GM12878 (cell line): ENCODE measurements around the gene EP300. TPM values are rescaled to one million over a fixed set of nuclear protein-coding genes. Genes with fewer than 3 reads are reported as not detected.

Experiments
- BCL11A ChIP-seq: IDR thresholded peaks from 2 replicates; pipeline ENCODE4 v1.6.1; 2011; ENCODE audit warnings: low read depth, low read length
- CBFB ChIP-seq: IDR thresholded peaks from 2 replicates; pipeline ENCODE4 v1.6.1; 2016; ENCODE audit warnings: antibody characterized with exemption, low read depth
- CEBPB ChIP-seq, 2 experiments: fragments of 150-350 bp in 1 of 2; IDR thresholded peaks; 2 replicates each; pipeline ENCODE4 v1.6.1; 2012 to 2014; ENCODE audit warnings: low read depth in 2 of 2, low read length in 2 of 2, borderline replicate concordance in 1 of 2, inconsistent platforms in 1 of 2
- CHD2 ChIP-seq: IDR thresholded peaks from 2 replicates; pipeline ENCODE4 v1.6.1; 2011; ENCODE audit warnings: low read depth, low read length, improper control_type of control experiment, borderline replicate concordance
- CHD4 ChIP-seq: fragments of 200-600 bp; sonication (generic); IDR thresholded peaks from 2 replicates; pipeline ENCODE4 v1.6.1; 2016; ENCODE audit warnings: mild to moderate bottlenecking
- DPF2 ChIP-seq: fragments of 450-650 bp; IDR thresholded peaks from 2 replicates; pipeline ENCODE4 v1.6.1; 2017; ENCODE audit warnings: mild to moderate bottlenecking
- IRF4 ChIP-seq: IDR thresholded peaks from 2 replicates; pipeline ENCODE4 v1.6.1; 2011; ENCODE audit warnings: low read depth, low read length
- JUNB ChIP-seq: IDR thresholded peaks from 2 replicates; pipeline ENCODE4 v1.6.1; 2016; ENCODE audit warnings: antibody characterized with exemption, mild to moderate bottlenecking
- MXI1 ChIP-seq: fragments of 150-350 bp; IDR thresholded peaks from 2 replicates; pipeline ENCODE4 v1.6.1; 2011; ENCODE audit warnings: low read depth, mild to moderate bottlenecking, inconsistent platforms, low read length, improper control_type of control experiment
- PAX8 ChIP-seq: fragments of 450-650 bp; IDR thresholded peaks from 2 replicates; pipeline ENCODE4 v1.6.1; 2017; ENCODE audit warnings: mild to moderate bottlenecking, moderate library complexity
- RAD51 ChIP-seq: fragments of 450-650 bp; IDR thresholded peaks from 2 replicates; pipeline ENCODE4 v1.6.1; 2016; ENCODE audit warnings: moderate library complexity, mild to moderate bottlenecking, inconsistent platforms
- SP1 ChIP-seq: IDR thresholded peaks from one replicate; pipeline ENCODE4 v1.6.1; 2011; ENCODE audit warnings: low read depth, low read length
- SUZ12 ChIP-seq: fragments of 200-600 bp; sonication (generic); IDR thresholded peaks from one replicate; pipeline ENCODE4 v1.6.1; 2018; ENCODE audit warnings: antibody characterized with exemption, mild to moderate bottlenecking; ENCODE audit not compliant: unreplicated experiment
- ZNF207 ChIP-seq: fragments of 450-650 bp; IDR thresholded peaks from 2 replicates; pipeline ENCODE4 v1.6.1; 2014; ENCODE audit warnings: antibody characterized with exemption, mild to moderate bottlenecking, borderline replicate concordance
- ZNF622 ChIP-seq: fragments of 450-650 bp; IDR thresholded peaks from 2 replicates; pipeline ENCODE4 v1.6.1; 2017; ENCODE audit warnings: mild to moderate bottlenecking, inconsistent platforms
- ZSCAN29 ChIP-seq: fragments of 450-650 bp; IDR thresholded peaks from 2 replicates; pipeline ENCODE4 v1.6.1; 2017; ENCODE audit warnings: mild to moderate bottlenecking, moderate library complexity
- polyA plus RNA-seq, 11 experiments: library from polyadenylated mRNA; depleted of rRNA in 4 of 11; unstranded in 6 of 11; stranded (reverse) in 5 of 11; fragments of >200 nt; fragmentation: Nextera tagmentation in 4 of 11; fragmentation: Illumina TruSeq in 1 of 11; extraction: Ambion mirVana in 4 of 11; extraction: Trizol in 1 of 11; gene quantifications; 1 replicate in 1 of 11; 2 replicates in 10 of 11; pipeline versions ENCODE4 v1.2.1 to v1.2.3, GENCODE V29; 2011 to 2016; ENCODE audit warnings: inconsistent platforms in 2 of 11, missing spikeins in 2 of 11, low read depth in 1 of 11
- total RNA-seq, 4 experiments: library from RNA; depleted of rRNA in 3 of 4; stranded (reverse); fragments of >200 nt in 3 of 4; fragmentation: Illumina TruSeq in 1 of 4; extraction: Trizol in 1 of 4; gene quantifications; 2 replicates each; pipeline versions ENCODE4 v1.2.1 to v1.2.3, GENCODE V29; 2013 to 2021
- TF ChIP-seq, protein P1 (sequence below): IDR thresholded peaks from 2 replicates; pipeline ENCODE4 v1.6.1; 2012; ENCODE audit warnings: mild to moderate bottlenecking, low read depth, low read length
- TF ChIP-seq, protein P2 (sequence below): fragments of 450-650 bp; conservative IDR thresholded peaks from 2 replicates; pipeline ENCODE4 v1.6.1; 2017; ENCODE audit warnings: mild to moderate bottlenecking, moderate library complexity
- TF ChIP-seq, protein P3 (sequence below): fragments of 450-650 bp; IDR thresholded peaks from 2 replicates; pipeline ENCODE4 v1.6.1; 2017; ENCODE audit warnings: antibody characterized with exemption, mild to moderate bottlenecking, moderate library complexity
- TF ChIP-seq, protein P4 (sequence below): fragments of 450-650 bp; IDR thresholded peaks from 2 replicates; pipeline ENCODE4 v1.6.1; 2017; ENCODE audit warnings: mild to moderate bottlenecking

EP300 gene
- total and polyA plus RNA-seq, 10 of the 15 experiments (the other 5 are each of a cell fraction or from before 2014, with no cell fraction given), result 5.5 to 48.5 (median 23.6) TPM

DNA sequence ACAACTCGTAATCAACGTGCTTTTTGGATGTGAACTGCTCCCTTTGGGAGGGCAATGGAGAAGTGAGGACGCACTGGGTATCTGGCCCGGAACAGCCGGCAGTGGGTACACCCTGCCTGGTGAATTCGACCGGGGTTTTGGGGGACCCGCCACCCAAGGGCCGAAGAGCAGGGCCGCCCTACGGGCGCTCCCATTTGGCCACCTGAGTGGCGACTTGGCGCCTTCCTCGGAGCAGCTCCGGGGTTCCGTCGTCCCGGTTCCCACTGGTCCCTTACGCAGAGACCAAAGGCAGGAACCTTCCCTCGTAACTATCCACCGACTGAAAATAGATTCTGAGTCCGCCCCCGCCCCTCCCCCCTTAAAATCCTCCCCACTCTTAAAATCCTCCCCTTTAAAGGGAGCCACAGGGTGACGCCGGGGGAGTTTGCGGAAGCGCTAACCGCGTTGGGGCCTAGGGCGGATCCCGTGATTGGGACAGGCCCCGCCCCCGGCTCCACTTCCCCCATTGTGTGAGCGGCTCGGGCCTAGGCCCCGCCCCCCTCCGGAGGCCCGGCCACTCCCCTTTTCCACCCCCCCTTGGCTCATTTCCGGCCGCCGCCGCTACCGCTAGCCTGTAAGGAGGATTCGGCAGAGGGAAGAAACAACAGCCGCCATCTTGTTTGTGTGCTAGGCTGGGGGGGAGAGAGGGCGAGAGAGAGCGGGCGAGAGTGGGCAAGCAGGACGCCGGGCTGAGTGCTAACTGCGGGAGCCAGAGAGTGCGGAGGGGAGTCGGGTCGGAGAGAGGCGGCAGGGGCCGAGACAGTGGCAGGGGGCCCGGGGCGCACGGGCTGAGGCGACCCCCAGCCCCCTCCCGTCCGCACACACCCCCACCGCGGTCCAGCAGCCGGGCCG lies 1.0 kb upstream of the EP300 start (continued):
- TF ChIP-seq, protein P1, sequence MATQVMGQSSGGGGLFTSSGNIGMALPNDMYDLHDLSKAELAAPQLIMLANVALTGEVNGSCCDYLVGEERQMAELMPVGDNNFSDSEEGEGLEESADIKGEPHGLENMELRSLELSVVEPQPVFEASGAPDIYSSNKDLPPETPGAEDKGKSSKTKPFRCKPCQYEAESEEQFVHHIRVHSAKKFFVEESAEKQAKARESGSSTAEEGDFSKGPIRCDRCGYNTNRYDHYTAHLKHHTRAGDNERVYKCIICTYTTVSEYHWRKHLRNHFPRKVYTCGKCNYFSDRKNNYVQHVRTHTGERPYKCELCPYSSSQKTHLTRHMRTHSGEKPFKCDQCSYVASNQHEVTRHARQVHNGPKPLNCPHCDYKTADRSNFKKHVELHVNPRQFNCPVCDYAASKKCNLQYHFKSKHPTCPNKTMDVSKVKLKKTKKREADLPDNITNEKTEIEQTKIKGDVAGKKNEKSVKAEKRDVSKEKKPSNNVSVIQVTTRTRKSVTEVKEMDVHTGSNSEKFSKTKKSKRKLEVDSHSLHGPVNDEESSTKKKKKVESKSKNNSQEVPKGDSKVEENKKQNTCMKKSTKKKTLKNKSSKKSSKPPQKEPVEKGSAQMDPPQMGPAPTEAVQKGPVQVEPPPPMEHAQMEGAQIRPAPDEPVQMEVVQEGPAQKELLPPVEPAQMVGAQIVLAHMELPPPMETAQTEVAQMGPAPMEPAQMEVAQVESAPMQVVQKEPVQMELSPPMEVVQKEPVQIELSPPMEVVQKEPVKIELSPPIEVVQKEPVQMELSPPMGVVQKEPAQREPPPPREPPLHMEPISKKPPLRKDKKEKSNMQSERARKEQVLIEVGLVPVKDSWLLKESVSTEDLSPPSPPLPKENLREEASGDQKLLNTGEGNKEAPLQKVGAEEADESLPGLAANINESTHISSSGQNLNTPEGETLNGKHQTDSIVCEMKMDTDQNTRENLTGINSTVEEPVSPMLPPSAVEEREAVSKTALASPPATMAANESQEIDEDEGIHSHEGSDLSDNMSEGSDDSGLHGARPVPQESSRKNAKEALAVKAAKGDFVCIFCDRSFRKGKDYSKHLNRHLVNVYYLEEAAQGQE, result no peak
- TF ChIP-seq CBFB (0 out of 2 replicates have a peak, but pooled peaks have one; percentile 71), ZNF622 (no peak), IRF4 (no peak), CHD2 (no peak; the same call in 1 of the 2 replicates), SP1 (peak; percentile 52), BCL11A (0 out of 2 replicates have a peak, but pooled peaks have one; percentile 11), PAX8 (no peak), MXI1 (no peak), ZNF207 (peak; percentile 72), DPF2 (no peak), CHD4 (no peak), CEBPB (IDR thresholded peaks at IDR 0.05; ENCODE audit: borderline replicate concordance in 1 of 2, low read depth in 2 of 2, low read length in 2 of 2) (no peak), SUZ12 (no peak), RAD51 (no peak; the same call in 1 of the 2 replicates), JUNB (no peak), ZSCAN29 (no peak)
- TF ChIP-seq, protein P2, sequence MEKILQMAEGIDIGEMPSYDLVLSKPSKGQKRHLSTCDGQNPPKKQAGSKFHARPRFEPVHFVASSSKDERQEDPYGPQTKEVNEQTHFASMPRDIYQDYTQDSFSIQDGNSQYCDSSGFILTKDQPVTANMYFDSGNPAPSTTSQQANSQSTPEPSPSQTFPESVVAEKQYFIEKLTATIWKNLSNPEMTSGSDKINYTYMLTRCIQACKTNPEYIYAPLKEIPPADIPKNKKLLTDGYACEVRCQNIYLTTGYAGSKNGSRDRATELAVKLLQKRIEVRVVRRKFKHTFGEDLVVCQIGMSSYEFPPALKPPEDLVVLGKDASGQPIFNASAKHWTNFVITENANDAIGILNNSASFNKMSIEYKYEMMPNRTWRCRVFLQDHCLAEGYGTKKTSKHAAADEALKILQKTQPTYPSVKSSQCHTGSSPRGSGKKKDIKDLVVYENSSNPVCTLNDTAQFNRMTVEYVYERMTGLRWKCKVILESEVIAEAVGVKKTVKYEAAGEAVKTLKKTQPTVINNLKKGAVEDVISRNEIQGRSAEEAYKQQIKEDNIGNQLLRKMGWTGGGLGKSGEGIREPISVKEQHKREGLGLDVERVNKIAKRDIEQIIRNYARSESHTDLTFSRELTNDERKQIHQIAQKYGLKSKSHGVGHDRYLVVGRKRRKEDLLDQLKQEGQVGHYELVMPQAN, result no peak; the same call in 1 of the 2 replicates
- TF ChIP-seq, protein P3, sequence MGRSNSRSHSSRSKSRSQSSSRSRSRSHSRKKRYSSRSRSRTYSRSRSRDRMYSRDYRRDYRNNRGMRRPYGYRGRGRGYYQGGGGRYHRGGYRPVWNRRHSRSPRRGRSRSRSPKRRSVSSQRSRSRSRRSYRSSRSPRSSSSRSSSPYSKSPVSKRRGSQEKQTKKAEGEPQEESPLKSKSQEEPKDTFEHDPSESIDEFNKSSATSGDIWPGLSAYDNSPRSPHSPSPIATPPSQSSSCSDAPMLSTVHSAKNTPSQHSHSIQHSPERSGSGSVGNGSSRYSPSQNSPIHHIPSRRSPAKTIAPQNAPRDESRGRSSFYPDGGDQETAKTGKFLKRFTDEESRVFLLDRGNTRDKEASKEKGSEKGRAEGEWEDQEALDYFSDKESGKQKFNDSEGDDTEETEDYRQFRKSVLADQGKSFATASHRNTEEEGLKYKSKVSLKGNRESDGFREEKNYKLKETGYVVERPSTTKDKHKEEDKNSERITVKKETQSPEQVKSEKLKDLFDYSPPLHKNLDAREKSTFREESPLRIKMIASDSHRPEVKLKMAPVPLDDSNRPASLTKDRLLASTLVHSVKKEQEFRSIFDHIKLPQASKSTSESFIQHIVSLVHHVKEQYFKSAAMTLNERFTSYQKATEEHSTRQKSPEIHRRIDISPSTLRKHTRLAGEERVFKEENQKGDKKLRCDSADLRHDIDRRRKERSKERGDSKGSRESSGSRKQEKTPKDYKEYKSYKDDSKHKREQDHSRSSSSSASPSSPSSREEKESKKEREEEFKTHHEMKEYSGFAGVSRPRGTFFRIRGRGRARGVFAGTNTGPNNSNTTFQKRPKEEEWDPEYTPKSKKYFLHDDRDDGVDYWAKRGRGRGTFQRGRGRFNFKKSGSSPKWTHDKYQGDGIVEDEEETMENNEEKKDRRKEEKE, result no peak
- TF ChIP-seq, protein P4, sequence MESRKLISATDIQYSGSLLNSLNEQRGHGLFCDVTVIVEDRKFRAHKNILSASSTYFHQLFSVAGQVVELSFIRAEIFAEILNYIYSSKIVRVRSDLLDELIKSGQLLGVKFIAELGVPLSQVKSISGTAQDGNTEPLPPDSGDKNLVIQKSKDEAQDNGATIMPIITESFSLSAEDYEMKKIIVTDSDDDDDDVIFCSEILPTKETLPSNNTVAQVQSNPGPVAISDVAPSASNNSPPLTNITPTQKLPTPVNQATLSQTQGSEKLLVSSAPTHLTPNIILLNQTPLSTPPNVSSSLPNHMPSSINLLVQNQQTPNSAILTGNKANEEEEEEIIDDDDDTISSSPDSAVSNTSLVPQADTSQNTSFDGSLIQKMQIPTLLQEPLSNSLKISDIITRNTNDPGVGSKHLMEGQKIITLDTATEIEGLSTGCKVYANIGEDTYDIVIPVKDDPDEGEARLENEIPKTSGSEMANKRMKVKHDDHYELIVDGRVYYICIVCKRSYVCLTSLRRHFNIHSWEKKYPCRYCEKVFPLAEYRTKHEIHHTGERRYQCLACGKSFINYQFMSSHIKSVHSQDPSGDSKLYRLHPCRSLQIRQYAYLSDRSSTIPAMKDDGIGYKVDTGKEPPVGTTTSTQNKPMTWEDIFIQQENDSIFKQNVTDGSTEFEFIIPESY, result no peak
